SU-DHL-6 (cell line): ENCODE data around the gene TMCC3.
"Not testable (repeated sequence)": the region's sequence is repeated elsewhere in the genome, so short reads cannot be mapped to it uniquely, and the experiment has no call there.

Source experiments
- H2AFZ ChIP-seq: fragments of 200-600 bp; sonication (generic); 2 replicates; pipeline ENCODE4 v1.6.1; 2014; ENCODE audit warnings: low read depth, mild to moderate bottlenecking, moderate library complexity, mixed read lengths, antibody characterized with exemption, low read length; ENCODE audit not compliant: severe bottlenecking
- H3F3A ChIP-seq: fragments of 200-600 bp; shearing (Covaris generic); 2 replicates; pipeline ENCODE4 v1.6.0; 2016; ENCODE audit warnings: antibody characterized with exemption, mild to moderate bottlenecking; ENCODE audit not compliant: insufficient read depth
- H3K27ac ChIP-seq: fragments of 200-600 bp; sonication (generic); 2 replicates; pipeline ENCODE4 v1.5.1; 2016; ENCODE audit warnings: low read depth, mild to moderate bottlenecking, low read length, moderate library complexity, mixed read lengths
- H3K27me3 ChIP-seq: fragments of 200-600 bp; sonication (generic), shearing (Covaris generic); 2 replicates; pipeline ENCODE4 v1.6.0; 2014; ENCODE audit warnings: mild to moderate bottlenecking, low read length
- H3K36me3 ChIP-seq: fragments of 200-600 bp; sonication (generic); 2 replicates; pipeline ENCODE4 v1.6.1; 2014; ENCODE audit warnings: mild to moderate bottlenecking, low read length, mixed read lengths
- H3K4me2 ChIP-seq: fragments of 300-600, 200-600 bp; shearing (Covaris generic), sonication (generic); 2 replicates; pipeline ENCODE4 v1.6.0; 2014; ENCODE audit warnings: low read length, low read depth, mild to moderate bottlenecking; ENCODE audit not compliant: poor library complexity, severe bottlenecking
- H3K4me3 ChIP-seq: fragments of 200-600 bp; sonication (generic); 2 replicates; pipeline ENCODE4 v1.5.1; 2014; ENCODE audit warnings: antibody characterized with exemption, low read length, mild to moderate bottlenecking, mixed read lengths; ENCODE audit not compliant: insufficient read depth, poor library complexity, severe bottlenecking
- H3K79me2 ChIP-seq: fragments of 200-600 bp; sonication (generic); 2 replicates; pipeline ENCODE4 v1.6.1; 2014; ENCODE audit warnings: mild to moderate bottlenecking, low read length, moderate library complexity; ENCODE audit not compliant: insufficient read depth
- H3K9ac ChIP-seq: fragments of 200-600 bp; sonication (generic); 2 replicates; pipeline ENCODE4 v1.7.0; 2014; ENCODE audit warnings: mild to moderate bottlenecking, low read length
- H3K9me2 ChIP-seq: fragments of 200-600 bp; sonication (generic); replicated peaks from 2 replicates; pipeline ENCODE4 v1.6.1; 2014; ENCODE audit warnings: low read length; ENCODE audit not compliant: insufficient read depth
- H3K9me3 ChIP-seq: fragments of 200-600 bp; sonication (generic); 2 replicates; pipeline ENCODE4 v1.6.1; 2014; ENCODE audit warnings: low read length, mixed read lengths; ENCODE audit not compliant: insufficient read depth
- H4K20me1 ChIP-seq: fragments of 200-600 bp; sonication (generic); 2 replicates; pipeline ENCODE4 v1.6.1; 2014; ENCODE audit warnings: low read depth, mild to moderate bottlenecking, antibody characterized with exemption, low read length, moderate library complexity, mixed read lengths
- EZH2phosphoT487 ChIP-seq: fragments of 200-600 bp; sonication (generic), shearing (Covaris generic); conservative IDR thresholded peaks from 2 replicates; pipeline ENCODE4 v1.6.1; 2018; ENCODE audit warnings: mild to moderate bottlenecking, antibody characterized with exemption, low read length, moderate library complexity, mixed read lengths
- TF ChIP-seq, protein P1 (sequence below): fragments of 200-600 bp; sonication (generic); IDR thresholded peaks from one replicate; pipeline ENCODE4 v1.5.1; 2017; ENCODE audit warnings: antibody characterized with exemption, mild to moderate bottlenecking, low read length, moderate library complexity; ENCODE audit not compliant: insufficient read depth, poor library complexity, severe bottlenecking

The TMCC3 gene

DNA sequence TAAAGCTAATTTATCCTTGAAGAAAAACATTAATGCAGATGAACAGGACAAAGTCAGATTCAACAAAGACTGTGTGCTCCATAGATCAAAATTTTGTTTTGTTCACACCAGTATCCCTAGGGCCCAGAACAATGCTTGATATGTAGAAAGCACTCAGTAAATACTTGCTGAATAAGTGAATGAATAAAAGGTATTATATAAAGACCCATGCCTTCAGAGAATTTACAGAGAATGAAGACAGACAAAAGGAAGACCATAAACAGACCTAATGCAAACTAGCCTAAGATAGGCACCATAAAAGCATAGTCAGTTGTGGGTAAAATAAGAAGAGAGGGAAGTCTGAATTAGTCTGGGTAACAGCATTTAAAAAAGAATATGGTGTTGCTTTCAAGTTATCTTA is 47.3 kb upstream of the TMCC3 start:
- H3K27ac ChIP-seq: no peak overlapping the region
- no peaks in the 10 kb centered on the region for H3K9me2 ChIP-seq
- H3K9ac ChIP-seq: no peak overlapping the region
- H3F3A ChIP-seq: no peaks in the 10 kb centered on the region
- H3K9me3 ChIP-seq: no peaks in the 10 kb centered on the region
- no peak overlapping the region for H2AFZ ChIP-seq
- no peak overlapping the region for H3K4me2 ChIP-seq
- H3K27me3 ChIP-seq: no peaks in the 10 kb centered on the region
- no peaks in the 10 kb centered on the region for H3K36me3 ChIP-seq
- no peaks in the 10 kb centered on the region for H3K79me2 ChIP-seq
- TF ChIP-seq EZH2phosphoT487: no peak
- TF ChIP-seq, protein P1, sequence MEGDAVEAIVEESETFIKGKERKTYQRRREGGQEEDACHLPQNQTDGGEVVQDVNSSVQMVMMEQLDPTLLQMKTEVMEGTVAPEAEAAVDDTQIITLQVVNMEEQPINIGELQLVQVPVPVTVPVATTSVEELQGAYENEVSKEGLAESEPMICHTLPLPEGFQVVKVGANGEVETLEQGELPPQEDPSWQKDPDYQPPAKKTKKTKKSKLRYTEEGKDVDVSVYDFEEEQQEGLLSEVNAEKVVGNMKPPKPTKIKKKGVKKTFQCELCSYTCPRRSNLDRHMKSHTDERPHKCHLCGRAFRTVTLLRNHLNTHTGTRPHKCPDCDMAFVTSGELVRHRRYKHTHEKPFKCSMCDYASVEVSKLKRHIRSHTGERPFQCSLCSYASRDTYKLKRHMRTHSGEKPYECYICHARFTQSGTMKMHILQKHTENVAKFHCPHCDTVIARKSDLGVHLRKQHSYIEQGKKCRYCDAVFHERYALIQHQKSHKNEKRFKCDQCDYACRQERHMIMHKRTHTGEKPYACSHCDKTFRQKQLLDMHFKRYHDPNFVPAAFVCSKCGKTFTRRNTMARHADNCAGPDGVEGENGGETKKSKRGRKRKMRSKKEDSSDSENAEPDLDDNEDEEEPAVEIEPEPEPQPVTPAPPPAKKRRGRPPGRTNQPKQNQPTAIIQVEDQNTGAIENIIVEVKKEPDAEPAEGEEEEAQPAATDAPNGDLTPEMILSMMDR: no peak
- no peaks in the 10 kb centered on the region for H4K20me1 ChIP-seq
- H3K4me3 ChIP-seq: no peak overlapping the region

DNA sequence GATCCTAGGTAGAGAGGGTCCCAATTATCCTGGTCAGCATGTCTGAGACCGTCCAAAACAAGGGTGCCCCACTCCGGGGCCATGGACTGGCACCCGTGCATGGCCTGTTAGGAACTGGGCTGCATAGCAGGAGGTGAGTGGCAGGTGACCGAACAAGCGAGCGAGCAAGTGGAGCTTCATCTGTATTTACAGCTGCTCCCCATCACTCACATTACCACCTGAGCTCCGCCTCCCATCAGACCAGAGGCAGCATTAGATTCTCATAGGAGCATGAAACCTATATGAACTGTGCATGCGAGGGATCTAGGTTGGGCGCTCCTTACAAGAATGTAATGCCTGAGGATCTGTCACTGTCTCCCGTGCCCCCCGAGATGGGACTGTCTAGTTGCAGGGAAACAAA is 44.4 kb upstream of the TMCC3 start:
- no peak overlapping the region for H3K4me2 ChIP-seq
- H3K27ac ChIP-seq: no peak overlapping the region
- H3K9me3 ChIP-seq: no peaks in the 10 kb centered on the region
- no peak overlapping the region for H3K9ac ChIP-seq
- TF ChIP-seq, protein P1: no peak
- no peak for TF ChIP-seq EZH2phosphoT487
- no peak overlapping the region for H3K4me3 ChIP-seq
- H3F3A ChIP-seq: no peaks in the 10 kb centered on the region
- no peaks in the 10 kb centered on the region for H3K27me3 ChIP-seq
- H3K36me3 ChIP-seq: no peaks in the 10 kb centered on the region
- no peaks in the 10 kb centered on the region for H3K9me2 ChIP-seq
- H2AFZ ChIP-seq: no peak overlapping the region
- H3K79me2 ChIP-seq: no peaks in the 10 kb centered on the region
- no peaks in the 10 kb centered on the region for H4K20me1 ChIP-seq

DNA sequence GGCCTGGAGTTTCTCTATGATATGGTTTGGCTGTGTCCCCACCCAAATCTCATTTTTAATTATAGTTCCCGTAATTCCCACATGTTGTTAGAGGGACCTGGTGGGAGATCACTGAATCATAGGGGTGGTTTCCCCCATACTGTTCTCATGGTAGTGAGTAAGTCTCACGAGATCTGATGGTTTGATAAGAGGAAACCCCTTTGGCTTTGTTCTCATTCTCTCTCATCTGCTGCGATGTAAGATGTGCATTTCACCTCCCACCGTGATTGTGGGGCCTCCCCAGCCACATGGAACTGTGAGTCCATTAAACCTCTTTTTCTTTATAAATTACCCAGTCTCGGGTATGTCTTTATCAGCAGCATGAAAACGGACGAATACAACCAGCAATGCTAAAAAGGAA is 42.5 kb upstream of the TMCC3 start:
- H3K9me2 ChIP-seq, H3K36me3 ChIP-seq, H3F3A ChIP-seq, H2AFZ ChIP-seq, H3K27ac ChIP-seq, H3K4me3 ChIP-seq, H3K79me2 ChIP-seq, H4K20me1 ChIP-seq, H3K9ac ChIP-seq, H3K27me3 ChIP-seq, H3K4me2 ChIP-seq, H3K9me3 ChIP-seq: not testable (repeated sequence)

DNA sequence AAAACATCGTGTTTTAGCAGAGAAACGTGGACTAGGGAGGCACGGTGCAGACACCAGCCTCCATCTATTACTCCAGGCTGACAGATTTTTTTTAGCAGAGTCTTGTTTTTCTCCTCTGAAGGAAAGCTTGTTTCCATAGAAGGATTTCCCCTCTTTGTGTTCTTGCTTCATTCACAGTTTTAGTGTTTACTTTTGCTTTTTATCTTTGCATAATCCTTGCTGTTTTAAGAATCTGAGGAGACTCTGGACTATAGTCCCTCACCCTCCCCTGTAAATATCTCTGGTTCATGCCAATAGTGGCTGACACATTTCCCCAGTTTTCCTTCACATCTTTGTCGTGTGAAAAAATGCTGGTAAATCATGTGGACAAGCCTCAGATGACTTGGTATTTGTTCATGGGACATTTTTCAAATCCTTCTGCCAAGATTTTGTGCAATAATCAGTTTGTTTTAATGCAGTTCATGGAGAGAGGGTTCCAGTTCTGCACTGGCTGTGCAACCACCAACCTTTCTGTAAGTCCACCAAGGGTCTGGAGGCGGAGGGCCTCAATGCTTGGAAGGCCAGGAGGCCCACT is 39.9 kb upstream of the TMCC3 start:
- no peak overlapping the region for H2AFZ ChIP-seq
- no peaks in the 10 kb centered on the region for H3K9me3 ChIP-seq
- no peak overlapping the region for H3K4me2 ChIP-seq
- H3K9me2 ChIP-seq: no peaks in the 10 kb centered on the region
- H3K27me3 ChIP-seq: no peaks in the 10 kb centered on the region
- H3K79me2 ChIP-seq: no peaks in the 10 kb centered on the region
- H3K4me3 ChIP-seq: no peak overlapping the region
- TF ChIP-seq, protein P1: no peak
- TF ChIP-seq EZH2phosphoT487: no peak
- H3K36me3 ChIP-seq: no peaks in the 10 kb centered on the region
- H3F3A ChIP-seq: no peaks in the 10 kb centered on the region
- H4K20me1 ChIP-seq: no peaks in the 10 kb centered on the region
- no peak overlapping the region for H3K9ac ChIP-seq
- no peak overlapping the region for H3K27ac ChIP-seq
